OCI-LY7 (cell line): ENCODE data around the gene CD164. TPM values are rescaled to one million over a fixed set of nuclear protein-coding genes. Genes with fewer than 3 reads are reported as not detected.
A peak's percentile ranks its signal among the peaks of the same experiment; 100 is the strongest.

Source experiments
- BruUV-seq: library from RNA; stranded (reverse); fragments of 400-500 nt; replicated peaks from 2 replicates; lab custom pipeline; 2021; lab: Mats Ljungman, UMichigan
- CTCF ChIA-PET: fragments of 300-600 bp; sonication (Branson Sonifier 250); formaldehyde crosslinking; loops from one replicate; lab custom pipeline; 2022; ENCODE audit warnings: antibody characterized with exemption; ENCODE audit not compliant: unreplicated experiment; lab: Charles Lee
- POLR2A ChIA-PET: fragments of 300-600 bp; sonication (Branson Sonifier 250); formaldehyde crosslinking; loops from one replicate; lab custom pipeline; 2022; ENCODE audit warnings: antibody characterized with exemption; lab: Charles Lee
- DNase-seq: peaks from one replicate; pipeline ENCODE4 v3.0.0-alpha.2; 2015; ENCODE audit warnings: low spot score
- H2AFZ ChIP-seq: fragments of 200-600 bp; sonication (generic), shearing (Covaris generic); 2 replicates; pipeline ENCODE4 v1.6.1; 2014; ENCODE audit warnings: mild to moderate bottlenecking, antibody characterized with exemption, low read length, moderate library complexity
- H3K27ac ChIP-seq: fragments of 200-600 bp; sonication (generic); 2 replicates; pipeline ENCODE4 v1.5.1; 2014; ENCODE audit warnings: mixed run types, low read depth, mild to moderate bottlenecking, moderate library complexity, low read length, inconsistent platforms; ENCODE audit not compliant: poor library complexity, severe bottlenecking
- H3K36me3 ChIP-seq: fragments of 200-600 bp; sonication (generic); 2 replicates; pipeline ENCODE4 v1.6.1; 2014; ENCODE audit warnings: mild to moderate bottlenecking, antibody characterized with exemption, low read length, moderate library complexity, mixed read lengths; ENCODE audit not compliant: insufficient read depth
- H3K4me1 ChIP-seq: fragments of 200-600 bp; sonication (generic); 2 replicates; pipeline ENCODE4 v1.5.1; 2014; ENCODE audit warnings: mild to moderate bottlenecking, low read length; ENCODE audit not compliant: insufficient read depth, poor library complexity, severe bottlenecking
- H3K4me2 ChIP-seq: fragments of 200-600 bp; sonication (generic); 2 replicates; pipeline ENCODE4 v1.6.1; 2014; ENCODE audit warnings: mild to moderate bottlenecking, low read length
- H3K4me3 ChIP-seq: fragments of 200-600 bp; sonication (generic); 2 replicates; pipeline ENCODE4 v1.5.1; 2014; ENCODE audit warnings: mild to moderate bottlenecking, low read depth, low read length; ENCODE audit not compliant: poor library complexity, severe bottlenecking
- H3K79me2 ChIP-seq: fragments of 200-600 bp; sonication (generic); 2 replicates; pipeline ENCODE4 v1.6.1; 2016; ENCODE audit warnings: low read depth, mild to moderate bottlenecking, low read length, moderate library complexity, mixed read lengths; ENCODE audit not compliant: insufficient read depth
- H3K9me2 ChIP-seq: fragments of 200-600 bp; sonication (generic); 2 replicates; pipeline ENCODE4 v1.6.1; 2016; ENCODE audit warnings: mild to moderate bottlenecking, low read length, mixed read lengths; ENCODE audit not compliant: insufficient read depth
- H3K9me3 ChIP-seq: fragments of 200-600 bp; sonication (generic); 2 replicates; pipeline ENCODE4 v1.6.1; 2014; ENCODE audit warnings: mild to moderate bottlenecking, mixed run types, low read length, mixed read lengths
- H4K20me1 ChIP-seq: fragments of 200-600 bp; sonication (generic); 2 replicates; pipeline ENCODE4 v1.6.1; 2014; ENCODE audit warnings: mild to moderate bottlenecking, antibody characterized with exemption, low read length, moderate library complexity, mixed read lengths; ENCODE audit not compliant: insufficient read depth
- EZH2phosphoT487 ChIP-seq: fragments of 200-600 bp; sonication (generic); IDR thresholded peaks from 2 replicates; pipeline ENCODE4 v1.6.1; 2018; ENCODE audit warnings: low read depth, borderline replicate concordance, mild to moderate bottlenecking, mixed run types, antibody characterized with exemption, low read length, moderate library complexity, mixed read lengths
- intact Hi-C: fragments of 100-400 bp; cut with micrococcal nuclease; formaldehyde crosslinking; loops from one replicate; pipeline ENCODE4 v1.10.0; 2022; ENCODE audit not compliant: unreplicated experiment
- total RNA-seq, 2 experiments: library from RNA; depleted of rRNA in 1 of 2; stranded (reverse); fragments of >200 nt in 1 of 2; shearing (Covaris generic) in 1 of 2; gene quantifications; 2 replicates each; pipeline ENCODE4 v1.2.3, GENCODE V29; 2014 to 2022
- TF ChIP-seq, protein P1 (sequence below): fragments of 200-600 bp; sonication (generic); conservative IDR thresholded peaks from 2 replicates; pipeline ENCODE4 v1.5.1; 2014; ENCODE audit warnings: mild to moderate bottlenecking, antibody characterized with exemption, low read length, moderate library complexity, mixed read lengths

Gene CD164
- total RNA-seq, 2 experiments from 2014 or later = 48.7 to 107 TPM

DNA sequence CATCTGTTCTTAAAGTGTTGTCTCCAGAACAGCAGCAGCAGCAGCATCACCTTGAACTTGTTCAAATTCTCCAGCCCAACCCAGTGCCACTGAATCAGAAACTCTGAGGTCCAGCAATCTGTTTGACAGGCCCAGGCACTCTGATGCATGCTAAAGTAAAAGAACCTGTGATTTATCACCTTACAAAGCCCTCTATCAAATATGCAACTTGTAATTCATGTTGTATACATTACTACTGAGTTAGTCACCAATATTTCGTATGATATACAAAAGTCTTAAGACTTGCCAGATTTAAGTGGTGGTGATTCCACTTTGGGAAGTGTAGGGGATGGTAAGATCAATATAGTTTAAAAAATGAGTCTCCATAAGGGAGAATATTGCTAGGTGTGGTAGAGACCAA lies 6.0 kb upstream of the CD164 start:
- Histone ChIP-seq H3K4me3 (no peak overlapping the region), H2AFZ (no peak overlapping the region), H3K9me2 (no peaks in the 10 kb centered on the region), H3K27ac (no peak overlapping the region), H4K20me1 (no peaks in the 10 kb centered on the region), H3K4me2 (no peak overlapping the region), H3K79me2 (no peaks in the 10 kb centered on the region), H3K36me3 (no peaks in the 10 kb centered on the region), H3K9me3 (no peaks in the 10 kb centered on the region), H3K4me1 (peaks cover 10% of the 10 kb centered on the region)
- TF ChIP-seq EZH2phosphoT487 = no peak
- TF ChIP-seq, protein P1, sequence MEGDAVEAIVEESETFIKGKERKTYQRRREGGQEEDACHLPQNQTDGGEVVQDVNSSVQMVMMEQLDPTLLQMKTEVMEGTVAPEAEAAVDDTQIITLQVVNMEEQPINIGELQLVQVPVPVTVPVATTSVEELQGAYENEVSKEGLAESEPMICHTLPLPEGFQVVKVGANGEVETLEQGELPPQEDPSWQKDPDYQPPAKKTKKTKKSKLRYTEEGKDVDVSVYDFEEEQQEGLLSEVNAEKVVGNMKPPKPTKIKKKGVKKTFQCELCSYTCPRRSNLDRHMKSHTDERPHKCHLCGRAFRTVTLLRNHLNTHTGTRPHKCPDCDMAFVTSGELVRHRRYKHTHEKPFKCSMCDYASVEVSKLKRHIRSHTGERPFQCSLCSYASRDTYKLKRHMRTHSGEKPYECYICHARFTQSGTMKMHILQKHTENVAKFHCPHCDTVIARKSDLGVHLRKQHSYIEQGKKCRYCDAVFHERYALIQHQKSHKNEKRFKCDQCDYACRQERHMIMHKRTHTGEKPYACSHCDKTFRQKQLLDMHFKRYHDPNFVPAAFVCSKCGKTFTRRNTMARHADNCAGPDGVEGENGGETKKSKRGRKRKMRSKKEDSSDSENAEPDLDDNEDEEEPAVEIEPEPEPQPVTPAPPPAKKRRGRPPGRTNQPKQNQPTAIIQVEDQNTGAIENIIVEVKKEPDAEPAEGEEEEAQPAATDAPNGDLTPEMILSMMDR = no peak
- CTCF ChIA-PET = no interaction called here
- BruUV-seq = no TSS peak
- DNase-seq = no peak
- POLR2A ChIA-PET = interaction anchor here (0.8 to 0.9 kb wide), 2 partner anchors 15 to 284 kb away, joined by 3 read pairs; no protein-coding TSS in a partner anchor
- intact Hi-C loops = no loop called here

GRCh38 chr6:109383438-109383940 lies 1.2 kb upstream of the CD164 start:
- BruUV-seq = no TSS peak
- ChIA-PET CTCF (interaction anchor here (0.5 to 1.8 kb wide), 3 partner anchors 11 to 196 kb away, joined by 3 to 10 read pairs (median 3); no protein-coding TSS in a partner anchor), POLR2A (interaction anchor here (0.6 to 2.7 kb wide), 15 partner anchors 10 to 308 kb away, joined by 3 to 11 read pairs (median 3); no protein-coding TSS in a partner anchor)
- TF ChIP-seq EZH2phosphoT487 = no peak
- TF ChIP-seq, protein P1 = peak; percentile 36
- H3K9me2 ChIP-seq = no peaks in the 10 kb centered on the region
- intact Hi-C loops = loop anchor here (1.0 to 5.0 kb wide), 7 partner anchors 57 to 841 kb away; partner anchors contain the start of genes AK9, CEP57L1, FIG4 and MICAL1
- DNase-seq = no peak
- peak overlapping the region; percentile 85; the same call in 1 of the 2 replicates for H2AFZ ChIP-seq
- H3K9me3 ChIP-seq = no peaks in the 10 kb centered on the region
- peaks cover 21% of the 10 kb centered on the region for H3K36me3 ChIP-seq
- H3K4me1 ChIP-seq = peaks cover 28% of the 10 kb centered on the region
- peak overlapping the region; percentile 91 for H3K4me3 ChIP-seq
- peaks cover 36% of the 10 kb centered on the region for H3K79me2 ChIP-seq
- peaks cover 19% of the 10 kb centered on the region for H4K20me1 ChIP-seq
- H3K27ac ChIP-seq = peak overlapping the region; percentile 85
- peak overlapping the region; percentile 67 for H3K4me2 ChIP-seq
